Measurements from ENCODE around the gene APOF.
"Not testable (repeated sequence)": the region's sequence is repeated elsewhere in the genome, so short reads cannot be mapped to it uniquely, and the experiment has no call there.

APOF gene, protein sequence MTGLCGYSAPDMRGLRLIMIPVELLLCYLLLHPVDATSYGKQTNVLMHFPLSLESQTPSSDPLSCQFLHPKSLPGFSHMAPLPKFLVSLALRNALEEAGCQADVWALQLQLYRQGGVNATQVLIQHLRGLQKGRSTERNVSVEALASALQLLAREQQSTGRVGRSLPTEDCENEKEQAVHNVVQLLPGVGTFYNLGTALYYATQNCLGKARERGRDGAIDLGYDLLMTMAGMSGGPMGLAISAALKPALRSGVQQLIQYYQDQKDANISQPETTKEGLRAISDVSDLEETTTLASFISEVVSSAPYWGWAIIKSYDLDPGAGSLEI

DNA sequence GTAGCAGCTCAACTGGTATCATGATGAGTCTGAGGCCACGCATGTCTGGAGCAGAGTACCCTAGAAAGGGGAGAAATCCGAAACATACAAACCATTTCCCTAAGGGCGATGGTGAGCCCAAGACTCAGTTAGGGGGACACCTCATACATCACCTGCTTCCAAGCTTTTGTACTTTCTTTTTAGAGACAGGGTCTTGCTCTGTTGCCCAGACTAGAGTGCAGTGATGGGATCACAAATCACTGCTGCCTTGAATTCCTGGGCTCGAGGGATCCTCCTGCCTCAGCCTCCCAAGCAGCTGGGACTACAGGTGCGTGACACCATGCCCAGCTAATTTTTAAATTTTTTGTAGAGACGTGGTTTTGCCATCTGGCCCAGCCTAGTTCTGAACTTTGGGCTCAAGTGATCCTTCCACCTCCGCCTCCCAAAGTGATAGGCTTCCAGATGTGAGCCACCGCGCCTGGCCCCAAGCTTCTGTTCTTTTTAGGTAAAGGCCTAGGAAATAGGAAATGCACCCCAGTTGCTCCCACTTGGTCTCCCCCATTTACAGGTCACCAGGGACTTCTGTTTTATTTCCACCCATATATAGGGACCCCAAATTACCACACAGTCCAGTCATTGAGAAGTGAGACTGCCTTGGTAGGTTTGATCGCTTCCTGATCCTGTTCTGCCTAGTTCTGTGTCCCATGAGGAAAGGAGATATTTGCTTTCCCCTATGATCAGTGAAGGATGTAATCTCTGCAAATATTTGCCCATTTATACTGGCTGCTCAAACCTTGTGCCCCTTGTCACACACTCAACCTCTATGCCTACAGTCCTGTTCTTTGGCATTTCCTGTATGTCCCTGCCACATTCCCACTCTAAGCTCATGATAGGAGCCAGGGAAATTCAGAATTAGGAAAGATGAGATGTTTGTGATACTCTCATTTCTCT lies at the start of gene APOF:
APOF (minus strand) TSS at position 728 of the 930 bp plus-strand sequence; CDS start at position 616, 112 bp downstream.
- DNase-seq, result no peak

DNA sequence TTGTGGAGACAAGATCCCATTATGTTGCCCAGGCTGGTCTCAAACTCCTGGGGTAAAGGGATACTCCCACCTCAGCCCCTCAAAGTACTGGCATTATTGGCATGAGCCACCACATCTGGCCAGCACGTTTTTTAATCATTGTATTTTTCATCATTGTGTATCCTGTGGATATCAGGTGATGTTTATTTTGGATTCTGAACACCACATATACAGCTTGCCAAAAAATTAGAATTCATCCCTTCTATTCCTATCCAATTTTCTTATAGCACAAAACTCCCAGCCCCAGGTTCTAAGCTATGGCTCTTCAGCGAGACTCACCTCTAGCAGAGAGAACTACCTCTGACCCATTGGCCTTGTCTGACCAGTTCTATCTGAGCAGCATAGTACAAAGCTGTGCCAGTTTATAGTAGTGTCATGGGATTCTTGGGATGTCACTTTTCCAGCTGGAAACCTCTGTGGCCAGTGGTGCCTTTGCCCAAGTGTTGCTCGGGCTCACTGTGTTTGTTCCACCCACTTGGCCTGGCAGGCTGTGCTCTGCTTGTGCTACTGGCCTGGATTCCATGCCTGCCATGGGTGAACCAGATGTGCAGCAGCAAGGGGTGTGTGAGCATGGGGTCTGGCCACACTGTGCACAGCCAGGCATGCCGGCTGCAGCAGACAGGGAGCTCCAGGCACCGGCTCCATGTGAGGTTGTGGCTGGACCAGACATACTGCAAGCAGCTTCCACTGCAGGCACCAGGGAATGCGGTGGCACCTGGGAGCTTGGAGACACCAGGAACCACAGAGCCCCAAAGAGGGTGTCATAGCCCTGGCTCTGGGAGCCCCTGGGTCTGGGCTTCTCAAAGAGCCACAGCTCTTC lies 49.4 kb upstream of the APOF start:
- DNase-seq, result no peak

DNA sequence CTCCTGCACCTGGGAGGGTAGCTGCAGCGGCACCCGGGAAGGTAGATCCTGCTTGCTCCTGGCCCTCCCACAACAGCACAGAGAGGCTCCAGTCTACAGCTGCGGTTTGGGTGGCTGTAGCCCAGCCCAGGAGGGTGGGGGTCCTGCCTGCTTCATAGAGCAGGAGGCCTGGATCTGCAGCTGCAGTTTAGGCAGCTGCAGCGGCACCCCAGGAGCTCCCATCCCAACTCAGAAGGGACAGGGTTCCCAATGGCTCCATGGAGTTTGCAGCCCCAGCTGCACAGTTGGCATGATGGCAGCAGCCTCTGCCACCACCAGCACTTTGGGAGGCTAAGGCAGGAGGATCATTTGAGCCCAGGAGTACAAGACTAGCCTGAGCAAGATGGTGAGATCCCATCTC lies 48.1 kb upstream of the APOF start:
- no peak for DNase-seq

DNA sequence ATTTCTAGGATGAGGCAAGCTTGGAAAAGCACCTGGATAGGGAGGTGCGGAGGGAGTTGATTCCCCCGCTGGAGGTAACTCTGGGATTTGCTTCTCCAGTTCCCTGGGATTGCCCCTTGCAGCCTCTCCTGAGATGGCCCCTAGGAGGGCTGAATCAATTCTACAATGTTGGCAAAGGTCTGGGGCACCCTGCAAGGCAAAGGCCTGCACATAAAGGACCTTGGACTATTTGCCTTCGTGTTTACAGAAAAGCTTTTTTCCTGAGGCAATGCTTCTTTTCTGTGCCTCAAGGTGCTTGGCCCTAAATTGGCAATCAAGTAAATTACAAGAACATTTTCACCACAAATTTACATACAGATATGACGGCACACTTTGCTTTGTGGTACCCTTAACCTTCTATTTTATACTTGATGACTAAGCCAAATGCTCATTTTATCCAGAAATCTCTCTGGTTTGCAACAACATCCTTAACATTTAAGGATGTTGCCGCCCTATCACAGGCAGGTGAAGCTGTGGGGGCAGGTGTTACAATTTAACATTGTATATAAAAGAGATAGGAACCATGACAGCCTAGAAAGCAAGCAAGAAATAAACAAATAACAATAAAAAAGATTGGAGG lies 46.3 kb upstream of the APOF start:
- no peak for DNase-seq

DNA sequence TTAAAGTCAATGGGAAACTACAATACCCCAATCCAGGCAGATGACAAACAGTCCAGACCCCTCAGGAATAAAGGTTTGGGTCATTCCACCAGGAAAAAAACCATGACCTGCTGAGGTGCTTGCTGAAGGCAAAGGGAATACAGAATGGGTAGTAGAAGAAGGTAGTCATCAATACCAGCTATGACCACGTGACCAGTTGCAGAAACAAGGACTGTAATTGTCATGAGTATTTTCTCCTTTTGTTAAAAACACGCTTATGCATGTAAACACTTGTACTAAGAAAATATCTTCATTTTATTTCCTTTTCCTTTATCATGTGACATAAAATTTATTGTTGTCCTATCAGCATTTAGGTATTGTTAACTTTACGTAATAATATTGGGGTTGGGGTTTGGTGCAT lies 41.6 kb upstream of the APOF start:
- DNase-seq, result not testable (repeated sequence)

DNA sequence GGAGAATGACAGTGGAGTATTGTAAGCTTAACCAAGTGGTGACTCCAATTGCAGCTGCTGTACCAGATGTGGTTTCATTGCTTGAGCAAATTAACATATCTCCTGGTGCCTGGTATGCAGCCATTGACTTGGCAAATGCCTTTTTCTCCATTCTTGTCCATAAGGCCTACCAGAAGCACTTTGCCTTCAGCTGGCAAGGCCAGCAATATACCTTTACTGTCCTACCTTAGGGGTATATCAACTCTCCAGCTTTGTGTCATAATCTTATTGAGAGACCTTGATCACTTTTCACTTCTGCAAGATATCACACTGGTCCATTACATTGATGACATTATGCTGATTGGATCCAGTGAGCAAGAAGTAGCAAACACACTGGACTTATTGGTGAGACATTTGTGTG lies 39.0 kb upstream of the APOF start:
- DNase-seq, result not testable (repeated sequence)

DNA sequence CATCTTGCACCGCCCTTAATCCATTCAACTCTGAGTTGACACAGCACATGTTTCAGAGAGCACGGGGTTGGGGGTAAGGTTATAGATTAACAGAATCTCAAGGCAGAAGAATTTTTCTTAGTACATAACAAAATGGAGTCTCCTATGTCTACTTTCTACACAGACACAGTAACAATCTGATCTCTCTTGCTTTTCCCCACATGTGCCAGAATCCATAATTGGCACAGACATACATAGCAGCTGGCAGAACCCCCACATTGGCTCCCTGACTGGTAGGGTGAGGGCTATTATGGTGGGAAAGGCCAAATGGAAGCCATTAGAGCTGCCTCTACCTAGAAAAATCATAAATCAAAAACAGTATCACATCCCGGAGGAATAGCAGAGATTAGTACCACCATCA lies 38.5 kb upstream of the APOF start:
- not testable (repeated sequence) for DNase-seq

DNA sequence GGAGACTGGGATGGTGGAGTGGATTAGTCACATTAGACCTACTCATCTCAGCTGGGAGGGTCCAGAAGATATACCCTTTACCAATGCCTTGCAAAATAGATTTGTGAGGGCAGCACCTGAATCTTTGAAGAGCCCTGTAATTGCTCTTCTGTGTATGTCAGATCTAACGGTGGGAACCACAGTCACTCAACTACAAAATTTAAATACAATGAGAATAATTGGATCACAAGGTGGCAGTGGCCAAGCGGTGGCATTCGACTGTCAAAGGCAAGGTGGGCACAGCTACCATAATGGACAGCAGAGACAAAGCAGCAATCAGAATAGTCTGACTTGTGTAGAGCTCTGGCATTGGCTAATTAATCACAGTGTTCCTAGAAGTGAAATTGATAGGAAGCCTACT lies 36.8 kb upstream of the APOF start:
- not testable (repeated sequence) for DNase-seq

DNA sequence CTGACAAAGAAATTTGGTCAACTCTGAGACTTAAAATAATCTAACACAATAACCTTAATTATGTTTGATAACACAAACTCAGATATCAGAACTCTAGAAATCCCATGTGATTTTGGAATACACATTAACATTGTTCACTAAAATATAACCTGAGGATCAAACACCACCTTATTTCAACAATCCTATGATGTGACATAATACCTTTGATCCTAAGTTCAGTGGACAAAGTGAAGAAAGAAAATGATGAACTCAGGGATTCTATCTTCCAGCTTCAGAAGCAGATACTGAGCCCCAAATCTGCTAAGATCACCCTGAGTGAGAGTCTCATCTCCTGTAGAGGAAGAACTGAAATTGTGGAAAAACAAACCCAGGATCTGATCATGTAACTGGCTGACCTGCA lies 35.7 kb upstream of the APOF start:
- DNase-seq, result no peak

DNA sequence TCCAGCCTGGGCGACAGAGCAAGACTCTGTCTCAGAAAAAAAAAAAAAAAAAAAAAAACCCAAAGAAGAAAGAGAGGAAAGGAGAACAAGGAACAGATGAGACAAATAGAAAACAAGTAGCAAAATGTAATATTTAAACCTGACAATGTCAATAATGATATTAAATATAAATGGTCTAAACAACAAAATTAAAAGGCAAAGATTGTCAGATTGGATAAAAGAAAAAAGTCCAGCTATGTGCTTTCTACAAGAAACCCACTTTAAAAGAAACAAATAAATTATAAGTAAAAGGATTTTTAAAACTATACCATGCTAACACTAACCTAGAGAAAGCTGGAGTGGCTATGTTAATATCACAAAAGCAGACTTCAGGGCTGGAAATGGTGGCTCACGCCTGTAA lies 29.7 kb upstream of the APOF start:
- no peak for DNase-seq

DNA sequence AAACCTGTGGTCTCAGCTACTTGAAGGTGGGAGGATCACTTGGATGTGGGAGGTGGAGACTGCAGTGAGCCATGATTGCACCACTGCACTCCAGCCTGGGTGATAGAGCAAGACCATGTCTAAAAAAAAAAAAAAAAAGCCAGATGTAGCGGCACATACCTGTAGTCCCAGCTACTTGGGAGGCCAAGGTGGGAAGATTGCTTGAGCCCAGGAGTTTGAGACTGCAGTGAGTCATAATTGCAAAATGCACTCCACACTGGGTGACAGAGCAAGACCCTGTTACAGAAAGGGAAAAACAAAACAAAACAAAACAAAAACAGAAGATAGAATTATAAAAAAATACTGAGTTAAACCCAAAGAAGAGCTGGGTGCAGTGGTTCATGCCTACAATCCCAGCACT lies 29.1 kb upstream of the APOF start:
- DNase-seq, result no peak

DNA sequence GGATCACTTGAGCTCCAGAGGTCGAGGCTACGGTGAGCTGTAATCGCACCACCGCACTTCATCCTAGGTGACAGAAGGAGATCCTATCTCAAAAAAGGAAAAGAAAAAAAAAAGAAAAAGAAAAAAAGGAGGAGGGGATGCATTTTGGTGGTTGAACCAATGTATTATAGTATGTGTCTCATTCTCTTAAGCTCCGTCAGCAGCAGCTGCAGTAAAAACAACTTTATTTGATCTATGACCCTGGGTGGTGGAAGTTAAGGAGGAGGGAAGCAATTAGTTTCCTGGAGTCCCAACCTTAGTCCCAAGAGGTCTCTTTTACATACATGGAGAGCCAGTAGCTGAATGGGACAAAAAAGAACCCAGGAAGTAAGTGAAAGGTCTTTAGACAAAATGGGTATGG lies 26.8 kb upstream of the APOF start:
- DNase-seq, result no peak

DNA sequence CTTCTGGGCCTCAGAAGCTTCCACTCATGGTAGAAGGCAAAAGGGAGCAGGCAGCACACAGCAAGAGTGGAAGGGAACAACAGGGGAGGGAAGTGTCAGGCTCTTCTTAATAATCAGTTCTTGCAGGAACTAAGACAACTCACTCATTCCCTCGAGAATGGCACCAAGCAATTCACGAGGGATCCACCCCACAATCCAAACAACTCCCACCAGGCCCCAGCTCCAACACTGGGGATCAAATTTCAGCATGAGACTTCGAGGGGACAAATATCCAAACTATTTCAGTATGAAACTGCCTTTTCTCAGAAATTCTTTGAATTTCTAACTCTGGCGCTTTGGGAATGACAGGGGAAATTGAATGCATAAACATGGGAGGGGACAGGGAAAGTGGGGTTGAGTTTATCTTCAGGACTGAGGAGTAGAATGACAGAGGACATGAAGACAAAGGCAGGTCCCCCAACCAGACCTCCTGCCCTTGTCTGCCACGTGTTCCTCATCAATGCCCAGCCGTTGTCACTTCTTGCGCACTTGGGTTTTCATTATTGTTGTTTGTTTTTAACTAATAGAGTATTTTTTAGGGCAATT lies 24.6 kb upstream of the APOF start:
- no peak for DNase-seq

DNA sequence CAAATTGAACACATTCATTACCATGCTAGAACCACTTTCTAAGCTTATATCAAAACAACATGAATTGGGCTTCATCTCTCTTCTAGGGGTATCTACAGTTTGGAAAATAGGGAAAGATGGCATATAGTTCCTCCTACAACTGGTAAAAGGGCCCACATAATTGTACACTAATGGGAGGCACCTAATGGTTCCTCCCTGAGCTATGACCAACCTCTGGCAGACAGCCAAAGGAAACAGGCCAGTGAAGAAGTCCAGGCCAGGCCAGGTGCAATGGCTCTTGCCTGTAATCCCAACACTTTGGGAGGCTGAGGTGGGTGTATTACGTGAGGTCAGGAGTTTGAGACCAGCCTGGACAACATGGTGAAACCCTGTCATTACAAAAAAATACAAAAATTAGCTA lies 23.2 kb upstream of the APOF start:
- DNase-seq, result no peak

DNA sequence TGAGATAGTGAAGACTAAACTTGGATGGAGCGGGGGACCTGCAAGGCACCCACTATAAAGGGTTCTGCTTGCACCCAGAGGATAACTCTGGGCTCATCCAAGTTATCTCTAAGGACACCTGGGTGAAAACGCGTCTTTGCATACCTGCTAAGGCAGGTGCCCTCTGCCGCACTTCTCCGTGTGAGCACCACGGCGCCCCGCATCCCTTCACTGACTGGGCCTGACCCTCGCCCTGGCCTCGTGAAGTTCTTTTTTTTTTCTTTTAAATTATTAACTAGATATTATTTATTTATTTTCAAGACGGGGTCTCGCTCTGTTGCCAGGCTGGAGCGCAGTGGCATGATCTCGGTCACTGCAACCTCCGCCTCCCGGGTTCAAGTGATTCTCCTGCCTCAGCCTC lies 20.0 kb upstream of the APOF start:
- no peak for DNase-seq

DNA sequence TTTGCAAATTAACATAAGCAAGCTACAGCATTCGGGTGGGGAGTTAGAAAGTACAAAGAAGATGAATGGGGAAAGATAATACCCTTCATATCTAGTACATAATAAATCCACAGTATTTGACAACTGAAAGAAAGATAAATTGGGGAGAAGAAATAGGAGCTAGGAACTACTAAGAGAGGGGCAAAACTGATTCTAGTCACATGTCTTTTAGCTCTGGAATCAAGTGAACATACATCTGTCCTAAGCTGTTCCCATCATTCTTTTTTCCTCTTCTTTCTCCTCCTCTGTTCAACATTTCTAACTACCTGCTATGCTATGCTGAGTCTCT lies 15.3 kb upstream of the APOF start:
- DNase-seq, result no peak

DNA sequence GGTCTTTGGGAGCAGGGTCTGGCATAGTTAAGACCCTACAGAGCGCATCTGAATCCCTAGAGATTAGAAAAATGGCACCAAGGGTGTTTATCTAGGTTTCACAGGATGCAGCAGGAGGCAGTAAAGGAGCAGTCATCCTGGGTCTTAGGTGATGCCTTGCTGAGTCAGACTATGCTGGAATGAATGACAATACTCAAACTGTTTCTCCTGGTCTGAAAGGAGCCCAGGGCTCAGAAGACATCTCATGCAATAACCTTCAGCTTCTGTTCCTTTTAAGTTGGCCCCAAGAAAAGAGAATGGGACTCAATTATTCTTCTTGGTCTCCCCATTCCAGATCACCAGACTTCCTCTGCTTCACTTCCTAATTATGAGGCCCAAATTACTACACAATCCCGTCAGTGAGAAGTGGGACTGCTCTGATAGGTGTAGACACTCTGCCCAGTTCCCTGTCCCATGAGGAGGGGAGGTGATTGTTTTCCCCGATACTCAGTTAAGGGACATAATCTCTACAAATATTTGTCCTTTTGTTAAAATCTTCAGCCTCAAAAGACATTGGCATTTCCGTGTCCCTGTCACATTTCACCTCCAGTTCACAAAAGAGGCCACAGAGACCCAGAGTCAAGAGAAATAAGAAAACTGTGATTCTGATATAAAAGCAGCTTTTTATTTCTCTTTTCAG lies 14.8 kb upstream of the APOF start:
- DNase-seq, result peak; percentile 10

DNA sequence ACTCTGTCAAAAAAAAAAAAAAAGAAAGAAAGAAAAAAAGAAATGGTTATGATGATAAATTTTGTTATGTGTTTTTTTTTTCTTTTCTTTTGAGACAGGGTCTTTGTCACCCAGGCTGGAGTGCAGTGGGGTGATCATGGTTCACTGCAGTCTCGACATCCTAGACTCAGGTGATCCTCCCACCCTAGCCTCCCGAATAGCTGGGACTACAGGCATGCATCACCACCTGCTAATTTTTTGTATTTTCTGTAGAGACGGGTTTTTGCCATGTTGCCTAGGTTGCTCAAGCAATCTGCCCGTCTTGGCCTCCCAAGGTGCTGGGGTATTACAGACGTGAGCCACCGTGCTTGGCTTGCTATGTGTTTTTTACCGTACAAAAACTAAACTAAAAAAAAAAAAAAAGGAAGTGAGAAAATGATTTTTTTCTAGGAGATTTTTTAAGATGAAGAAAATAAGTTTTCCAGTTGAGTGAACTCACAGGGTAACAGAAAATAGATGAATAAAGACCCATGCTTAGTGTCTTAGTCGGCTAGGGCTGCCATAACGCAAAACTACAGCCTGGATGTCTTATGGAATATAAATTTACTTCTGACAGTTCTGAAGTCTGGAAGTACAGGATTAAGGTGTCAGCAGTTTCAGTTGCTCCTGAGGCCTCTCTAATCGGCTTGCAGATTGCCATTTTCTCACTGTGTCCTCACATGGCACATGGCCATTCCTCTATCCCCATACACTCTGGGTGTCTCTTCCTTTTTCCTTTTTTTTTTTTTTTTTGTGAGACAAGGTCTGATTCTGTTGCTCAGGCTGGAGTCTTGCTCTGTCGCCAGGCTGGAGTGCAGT lies 13.2 kb upstream of the APOF start:
- no peak for DNase-seq

DNA sequence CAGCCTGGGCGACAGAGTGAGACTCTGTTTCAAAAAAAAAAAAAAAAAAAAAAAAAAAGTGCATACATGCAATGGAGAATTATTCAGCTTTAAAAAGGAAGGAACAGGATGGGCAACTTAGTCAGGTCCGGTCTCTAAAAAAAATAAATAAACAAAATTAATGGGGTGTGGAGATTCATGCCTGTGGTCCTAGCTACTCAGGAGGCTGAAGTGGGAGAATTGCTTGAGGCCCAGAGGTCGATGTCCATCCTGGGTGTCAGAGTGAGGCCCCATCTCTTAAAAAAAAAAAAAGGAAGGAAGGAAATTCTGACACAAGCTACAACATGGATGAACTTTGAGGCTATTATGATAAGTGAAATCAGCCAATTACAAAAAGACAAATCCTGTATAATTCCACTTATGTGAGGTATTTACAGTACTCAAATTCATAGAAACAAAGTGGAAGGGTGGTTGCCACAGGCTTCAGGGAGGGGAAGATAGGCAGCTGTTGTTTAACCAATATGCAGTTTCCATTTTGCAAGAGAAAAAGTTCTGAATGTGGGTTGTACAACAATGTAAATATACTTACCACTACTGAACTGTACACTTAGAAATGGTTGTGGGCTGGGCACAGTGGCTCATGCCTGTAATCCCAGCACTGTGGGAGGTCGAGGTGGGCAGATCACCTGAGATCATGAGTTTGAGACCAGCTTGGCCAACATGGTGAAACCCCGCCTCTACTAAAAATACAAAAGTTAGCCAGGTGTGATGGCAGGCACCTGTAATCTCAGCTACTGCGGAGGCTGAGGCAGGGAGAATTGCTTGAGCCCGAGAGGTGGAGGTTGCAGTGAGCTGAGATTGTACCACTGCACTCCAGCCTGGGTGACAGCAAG lies 12.3 kb upstream of the APOF start:
- DNase-seq, result no peak

DNA sequence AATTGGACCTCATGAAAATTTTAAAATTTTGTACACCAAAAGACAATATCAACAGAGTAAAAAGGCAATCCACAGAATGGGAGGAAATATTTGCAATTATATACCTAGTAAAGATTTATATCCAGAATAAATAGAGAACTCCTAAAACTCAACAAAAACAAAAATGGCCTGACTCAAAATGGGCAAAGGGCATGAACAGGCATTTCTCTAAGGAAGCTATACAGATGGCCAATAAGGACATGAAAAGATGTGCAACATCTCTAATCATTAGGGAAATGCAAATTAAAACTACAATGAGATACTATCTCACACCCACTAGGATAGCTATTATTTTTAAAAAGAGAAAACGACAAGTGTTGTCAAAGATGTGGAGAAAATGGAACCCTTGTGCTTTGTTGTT lies 10.9 kb upstream of the APOF start:
- no peak for DNase-seq
